Femur (tissue), 1 donor: ENCODE results near the gene FNDC3B.
"Not testable (repeated sequence)": the region's sequence is repeated elsewhere in the genome, so short reads cannot be mapped to it uniquely, and the experiment has no call there.

ENCODE experiments used
- DNase-seq: peaks from one replicate; pipeline ENCODE4 v3.0.0-alpha.2; 2017

FNDC3B gene

DNA sequence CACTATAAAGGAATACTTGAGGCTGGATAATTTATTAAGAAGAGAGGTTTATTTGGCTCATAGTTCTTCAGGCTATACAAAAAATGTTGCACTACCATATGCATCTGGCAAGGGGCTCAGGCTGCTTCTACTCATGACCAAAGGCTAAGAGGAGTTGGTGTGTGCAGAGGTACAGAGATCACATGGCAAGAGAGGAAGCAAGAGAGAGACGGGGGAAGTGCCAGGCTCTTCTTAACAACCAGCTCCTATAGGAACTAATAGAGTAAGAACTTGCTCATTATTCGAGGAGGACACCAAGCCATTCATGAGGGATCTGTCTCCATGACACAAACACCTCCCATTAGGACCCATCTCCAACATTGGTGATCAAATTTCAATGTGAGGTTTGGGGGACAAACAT is 6.0 kb upstream of the FNDC3B start:
- no peak for DNase-seq

DNA sequence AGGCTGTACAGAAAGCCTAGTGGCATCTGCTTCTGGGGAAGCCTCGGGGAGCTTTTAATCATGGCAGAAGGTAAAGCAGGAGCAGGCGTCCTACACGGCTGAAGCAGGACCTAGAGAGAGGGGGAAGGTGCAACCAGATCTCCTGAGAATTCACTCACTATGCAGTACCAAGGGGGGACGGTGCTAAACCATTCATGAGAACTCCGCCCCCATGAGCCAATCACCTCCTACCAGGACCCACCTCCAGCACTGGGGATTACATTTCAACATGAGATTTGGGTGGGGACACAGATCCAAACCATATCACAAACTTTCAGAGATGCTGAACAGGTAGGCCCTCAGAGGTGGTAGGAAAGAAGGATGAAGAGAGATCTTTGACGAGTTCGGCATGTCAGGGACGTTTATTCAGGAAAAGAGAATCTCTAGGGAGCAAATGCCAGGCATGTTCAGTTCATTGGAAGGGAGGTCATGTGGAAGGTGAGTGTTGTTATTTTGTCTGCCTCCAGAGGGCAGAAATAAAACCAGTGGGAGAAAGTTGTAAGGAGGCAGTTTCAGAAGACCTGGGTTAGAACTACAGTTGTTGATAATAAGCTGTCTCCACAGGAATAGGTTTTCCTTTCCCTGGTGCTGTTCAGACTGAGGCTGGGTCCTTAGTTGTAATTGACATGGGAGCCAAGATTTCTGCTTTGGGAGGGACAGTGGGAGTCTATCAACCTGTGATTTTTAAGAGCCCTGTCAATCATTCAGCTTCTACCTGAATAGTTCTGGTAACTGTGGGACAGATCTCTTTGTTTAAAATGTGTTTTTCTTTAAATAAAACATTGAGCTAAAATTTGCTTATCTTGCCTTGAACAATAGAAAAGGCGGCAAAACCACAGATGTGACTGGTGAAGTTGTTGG is 4.3 kb upstream of the FNDC3B start:
- DNase-seq = no peak

GRCh38 chr3:172036541-172037215 is 2.7 kb upstream of the FNDC3B start:
- DNase-seq = no peak

DNA sequence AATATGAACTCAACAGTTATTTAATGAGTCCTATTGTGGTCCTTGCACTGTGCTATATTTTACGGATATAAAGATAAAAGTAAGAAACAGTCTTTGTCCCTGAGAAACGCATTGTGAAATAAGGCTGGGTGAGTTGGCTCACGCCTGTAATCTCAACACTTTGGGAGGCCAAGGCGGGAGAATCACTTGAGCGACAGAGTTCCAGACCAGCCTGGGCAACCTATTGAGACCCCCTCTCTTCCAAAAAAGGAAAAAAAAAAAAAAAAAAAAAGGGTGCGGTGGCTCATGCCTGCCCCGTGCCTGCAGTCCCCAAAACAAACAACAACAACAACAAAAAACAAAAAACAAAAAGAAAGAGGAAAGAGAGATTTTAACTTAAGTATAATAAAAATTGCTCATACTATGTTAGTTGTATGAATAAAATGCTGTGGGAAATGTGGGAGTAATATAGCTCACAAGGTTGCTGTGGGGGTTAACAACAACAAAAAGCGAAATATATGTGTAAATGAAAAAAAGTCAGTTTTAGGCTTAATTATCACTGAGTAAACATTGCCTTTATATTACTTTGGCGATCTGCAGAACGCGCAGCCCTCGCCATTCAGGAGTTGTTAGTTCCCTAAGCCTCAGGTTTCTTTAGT is 461 bp upstream of the FNDC3B start:
- DNase-seq = peak; percentile 38

- peak; percentile 93 for DNase-seq
These were observed 951 bp downstream of the FNDC3B start for GRCh38 chr3:172040078-172040980.

DNA sequence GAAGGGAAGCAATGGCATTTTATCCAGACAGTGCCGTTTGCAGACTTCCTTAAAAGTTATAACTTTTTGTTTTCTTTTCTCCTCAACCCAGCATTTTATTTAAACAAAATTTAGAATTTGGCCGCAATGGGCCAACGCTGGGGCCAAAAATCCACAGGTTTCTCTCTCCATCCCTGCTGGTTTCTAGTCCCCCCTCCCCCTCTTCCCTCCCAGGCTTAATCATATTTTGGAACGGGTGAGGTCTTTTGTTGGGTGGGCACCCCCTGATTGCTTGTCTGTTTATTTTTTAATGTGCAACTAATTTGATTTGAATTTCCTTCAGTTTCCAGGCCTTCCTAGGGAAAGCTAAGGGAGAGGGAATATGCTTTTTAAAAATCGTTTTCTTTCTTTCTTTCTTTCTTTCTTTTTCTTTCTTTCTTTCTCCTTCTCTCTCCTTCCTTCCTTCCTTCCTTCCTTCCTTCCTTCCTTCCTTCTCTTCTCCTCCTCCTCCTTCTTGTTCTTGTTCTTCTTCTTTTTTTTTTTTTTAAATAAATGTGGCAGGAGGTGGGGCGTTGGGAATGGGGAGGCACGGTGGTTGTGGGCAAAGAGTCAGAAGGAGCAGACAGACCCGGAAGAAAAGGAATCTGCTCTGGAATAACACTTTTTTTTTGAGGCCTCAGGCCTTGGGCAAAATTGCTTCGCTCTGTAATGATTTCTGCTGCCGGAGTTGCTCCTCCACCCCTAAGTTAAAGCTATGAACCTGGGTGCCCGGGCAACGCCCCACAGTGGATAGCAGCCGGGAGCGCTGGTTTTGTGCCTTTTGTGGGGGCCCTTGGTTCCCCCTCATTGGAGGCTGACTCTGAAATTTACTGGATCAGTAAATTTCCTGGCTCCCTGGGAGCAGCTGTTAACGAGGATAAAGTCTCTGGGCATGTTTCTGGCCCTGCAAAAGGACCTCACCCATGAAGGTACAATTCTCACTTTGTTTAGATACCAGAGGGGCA is 1.9 kb downstream of the FNDC3B start:
- peak; percentile 67 for DNase-seq

DNA sequence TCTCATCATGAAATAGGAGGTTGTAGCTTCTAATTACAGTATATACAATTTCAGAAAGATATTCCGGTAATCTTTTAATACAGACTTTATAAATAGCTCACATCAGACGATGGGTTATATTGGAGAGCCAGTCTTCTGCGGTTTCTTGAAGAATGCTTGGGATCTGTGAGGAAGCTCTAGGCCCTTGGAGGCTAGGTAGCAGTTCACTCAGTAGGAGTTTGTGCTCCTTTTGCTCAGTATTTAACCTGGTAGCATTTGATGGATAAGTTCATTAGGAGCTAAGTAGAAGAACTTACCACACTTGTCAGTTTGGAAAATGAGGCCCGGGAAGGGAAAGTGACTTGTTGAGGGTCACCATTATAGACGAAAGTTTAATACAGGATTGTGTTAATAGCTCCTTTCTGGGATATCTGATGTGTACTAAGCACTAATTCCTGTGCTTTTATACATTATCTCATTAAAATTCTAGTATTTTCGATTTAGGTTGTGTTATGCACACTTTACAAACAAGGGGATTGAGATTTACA is 2.8 kb downstream of the FNDC3B start:
- DNase-seq = no peak

GRCh38 chr3:172042663-172043179 is 3.3 kb downstream of the FNDC3B start:
- not testable (repeated sequence) for DNase-seq

DNA sequence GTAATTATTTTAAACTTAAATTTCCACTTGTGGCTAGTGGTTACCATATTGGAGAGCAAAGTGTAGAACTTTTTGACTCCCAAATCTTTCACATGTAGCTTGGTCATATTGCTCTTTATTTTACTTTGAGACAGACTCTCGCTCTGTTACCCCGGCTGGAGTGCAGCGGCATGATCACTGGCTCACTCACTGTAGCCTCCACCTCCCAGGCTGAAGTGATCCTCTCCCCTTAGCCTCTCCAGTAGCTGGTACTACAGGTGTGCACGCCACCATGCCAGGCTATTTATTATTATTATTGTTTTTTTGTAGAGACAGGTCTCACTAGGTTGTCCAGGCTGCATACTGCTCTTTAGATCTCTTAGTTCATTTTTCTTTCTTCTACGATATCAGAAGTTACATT is 3.9 kb downstream of the FNDC3B start:
- no peak for DNase-seq

- no peak for DNase-seq
These were observed 4.4 kb downstream of the FNDC3B start for GRCh38 chr3:172043766-172044165.

DNA sequence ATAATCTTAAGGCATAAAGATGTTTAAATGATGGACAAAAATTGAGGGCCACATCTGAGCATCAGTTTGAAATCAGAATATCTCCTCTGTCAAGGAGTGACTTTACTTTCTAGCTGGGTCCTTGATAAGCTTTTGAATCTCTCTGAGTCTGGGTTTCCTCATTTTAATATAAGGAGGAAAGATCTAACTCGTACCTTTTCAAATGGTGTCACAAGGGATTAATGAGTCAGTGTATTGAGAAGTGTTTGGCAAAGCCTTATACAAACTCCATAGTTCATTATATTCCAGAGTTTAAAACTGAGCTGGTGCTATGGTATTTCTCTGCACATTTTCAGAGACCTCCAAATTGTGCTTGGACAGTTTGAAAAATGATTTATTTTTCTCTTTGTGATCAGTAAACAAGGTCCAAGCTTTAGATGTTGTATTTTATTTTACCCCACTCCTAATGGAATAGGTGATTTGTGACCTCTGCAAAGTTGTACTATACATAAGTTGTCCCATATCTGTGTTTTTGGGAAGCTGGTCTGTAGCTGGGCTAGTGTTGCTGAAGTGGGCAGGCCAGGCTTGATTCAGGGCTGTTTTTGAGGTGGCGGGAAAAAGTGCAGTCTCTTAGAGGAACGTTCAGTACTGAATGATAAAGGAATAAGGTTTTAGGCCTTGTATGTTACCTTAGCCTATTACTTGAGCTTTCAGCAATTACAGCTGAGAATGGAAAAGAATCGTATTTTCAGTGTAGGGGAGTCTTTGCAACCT is 5.6 kb downstream of the FNDC3B start:
- no peak for DNase-seq

GRCh38 chr3:172046268-172046915 is 7.0 kb downstream of the FNDC3B start:
- no peak for DNase-seq

DNA sequence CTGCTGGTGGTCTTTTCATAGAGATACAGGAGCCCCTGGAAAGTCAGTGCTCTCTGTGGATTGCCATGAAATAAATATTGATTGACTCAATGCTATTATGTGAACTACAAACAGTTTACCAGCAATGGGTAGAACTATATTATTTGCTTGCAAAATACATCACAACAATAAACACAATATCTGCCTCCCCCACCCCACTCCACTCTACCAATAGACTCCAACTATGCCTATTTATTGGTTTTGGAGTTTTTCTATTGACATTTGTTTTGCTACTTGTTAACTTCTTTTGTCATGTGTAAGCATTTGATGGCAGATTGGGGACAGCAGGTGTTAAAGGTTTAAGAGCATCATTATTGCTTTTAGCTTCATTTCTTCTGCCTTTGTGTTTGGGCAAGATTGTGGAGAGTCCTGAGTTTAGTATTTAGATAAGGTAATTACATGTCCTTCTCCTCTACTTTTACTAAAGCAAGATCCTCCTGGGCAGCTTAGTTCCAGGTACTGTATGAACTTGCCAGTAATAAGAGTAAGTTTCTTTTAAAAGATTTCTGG is 8.3 kb downstream of the FNDC3B start:
- DNase-seq = no peak

GRCh38 chr3:172048599-172048998 is 9.2 kb downstream of the FNDC3B start:
- DNase-seq = no peak

DNA sequence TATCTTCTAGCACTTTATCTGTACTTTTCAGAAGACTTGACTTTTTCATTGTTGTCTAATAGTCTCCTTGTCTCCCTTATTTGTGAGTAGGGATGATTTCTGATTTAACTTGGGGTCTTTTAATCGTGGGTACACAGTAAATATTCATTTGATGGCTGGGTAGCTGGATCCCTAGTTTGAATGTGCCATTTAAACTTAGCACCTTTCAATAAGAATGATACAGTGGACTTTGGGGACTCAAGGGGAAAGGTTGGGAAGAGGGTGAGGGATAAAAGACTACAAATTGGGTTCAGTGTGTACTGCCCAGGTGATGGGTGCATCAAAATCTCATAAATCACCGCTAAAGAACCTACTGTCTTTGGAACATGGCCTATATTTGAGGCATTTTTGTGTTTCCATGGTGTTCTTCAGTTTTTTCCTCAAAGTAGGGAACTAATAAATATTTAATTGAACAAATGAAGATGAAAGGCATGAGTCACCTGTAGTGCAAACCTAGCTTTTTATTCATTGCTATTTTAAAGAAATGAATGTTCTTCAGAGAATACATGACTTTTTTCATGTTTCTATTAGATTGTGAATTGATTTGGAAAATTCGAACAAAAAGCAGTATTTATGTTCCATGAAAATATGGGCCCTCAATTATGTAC is 12.1 kb downstream of the FNDC3B start:
- no peak for DNase-seq

DNA sequence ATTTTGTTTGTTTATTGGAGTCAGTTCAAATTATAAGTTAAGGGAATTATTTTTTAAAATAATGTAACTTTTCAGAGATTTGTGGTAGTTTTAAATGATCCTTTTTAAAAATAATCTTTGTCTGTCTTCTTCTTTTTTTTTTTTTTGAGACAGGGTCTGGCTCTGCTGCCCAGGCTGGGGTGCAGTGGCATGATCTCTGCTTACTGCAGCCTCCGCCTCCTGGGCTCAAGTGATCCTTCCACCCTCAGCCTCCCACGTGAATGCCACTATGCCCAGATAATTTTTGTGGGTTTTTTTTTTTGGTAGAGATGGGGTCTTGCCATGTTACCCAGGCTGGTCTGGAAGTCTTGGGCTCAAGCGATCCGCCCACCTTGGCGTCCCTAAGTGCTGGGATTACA is 12.6 kb downstream of the FNDC3B start:
- no peak for DNase-seq

- DNase-seq = no peak
These were observed 13.0 kb downstream of the FNDC3B start for GRCh38 chr3:172052405-172052804.

DNA sequence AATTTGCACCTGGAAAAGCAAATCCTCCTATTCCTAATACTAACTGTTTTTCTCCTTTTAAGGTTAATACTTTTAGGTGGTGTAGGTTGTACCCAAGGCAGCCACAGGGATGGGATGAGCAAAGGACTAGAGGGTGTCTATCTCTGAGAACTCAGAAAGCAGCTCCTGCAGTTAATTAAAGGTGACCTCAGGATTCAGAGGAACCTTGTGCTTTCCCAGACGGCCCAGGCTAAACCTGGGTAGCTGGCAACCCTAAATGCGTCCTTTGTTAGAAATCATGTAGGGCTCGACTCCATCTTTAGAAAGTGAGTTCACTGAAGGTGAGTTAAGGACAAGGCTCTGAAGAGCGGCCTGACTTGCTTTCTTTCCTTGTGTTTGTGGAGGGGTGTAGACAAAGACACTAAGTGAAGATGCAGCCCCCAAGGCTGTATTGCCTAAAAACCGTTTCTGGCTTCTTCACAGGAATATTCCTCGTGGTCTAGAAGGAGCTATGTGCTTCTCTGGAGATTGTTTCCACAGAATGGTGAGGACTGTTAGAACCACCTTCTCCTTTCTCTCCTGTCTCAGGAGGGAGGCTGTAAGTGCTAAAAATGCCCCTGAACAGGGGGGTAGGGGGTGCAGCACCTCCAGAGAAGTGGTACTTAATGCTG is 14.9 kb downstream of the FNDC3B start:
- no peak for DNase-seq
